ENCODE measurements around the gene LOX.

Gene LOX

GRCh38 chr5:122050959-122051358 lies 27.1 kb downstream of the LOX start:
- no peak for DNase-seq

- DNase-seq, result no peak
These were observed 37.3 kb downstream of the LOX start for GRCh38 chr5:122040636-122041302.

- no peak for DNase-seq
These were observed 41.7 kb downstream of the LOX start for GRCh38 chr5:122036326-122036725.

- no peak for DNase-seq
These were observed 42.1 kb downstream of the LOX start for GRCh38 chr5:122035913-122036312.

- no peak for DNase-seq
These were observed 46.2 kb downstream of the LOX start for GRCh38 chr5:122031836-122032235.

- no peak for DNase-seq
These were observed 47.8 kb downstream of the LOX start for GRCh38 chr5:122030251-122030650.

GRCh38 chr5:122029818-122030217 lies 48.2 kb downstream of the LOX start:
- DNase-seq, result no peak

GRCh38 chr5:122022966-122023365 lies 55.1 kb downstream of the LOX start:
- DNase-seq, result no peak

GRCh38 chr5:122019919-122020590 lies 58.0 kb downstream of the LOX start:
- DNase-seq, result no peak

GRCh38 chr5:122015471-122015870 lies 62.6 kb downstream of the LOX start:
- DNase-seq, result no peak

- no peak for DNase-seq
These were observed 63.7 kb downstream of the LOX start for GRCh38 chr5:122014236-122014935.

Measured in NCI-H510A treated with DMSO at 0.1 percent for 48 hours (cell line).